ENCODE data around the gene INPP5D. TPM values are rescaled to one million over a fixed set of nuclear protein-coding genes. Genes with fewer than 3 reads are reported as not detected.

The INPP5D gene
- total RNA-seq, 1 experiment from 2014 or later = not detected

GRCh38 chr2:233100192-233100998, 40.3 kb downstream of the INPP5D start:
- DNase-seq = no peak
- Mint-ChIP-seq H3K36me3 (ENCODE audit: insufficient read depth, unreplicated experiment) (no peaks in the 10 kb centered on the region), H3K9me3 (ENCODE audit: low read depth, unreplicated experiment) (no peaks in the 10 kb centered on the region), H3K27me3 (ENCODE audit: unreplicated experiment) (peaks cover 57% of the 10 kb centered on the region), H3K4me1 (ENCODE audit: low read depth, unreplicated experiment) (no peaks in the 10 kb centered on the region), H3K4me3 (ENCODE audit: low read depth, unreplicated experiment) (no peak overlapping the region), H3K27ac (ENCODE audit: unreplicated experiment) (no peak overlapping the region)
- CTCF ChIA-PET = interaction anchor here (0.6 to 1.2 kb wide), 2 partner anchors 151 to 234 kb away, joined by 3 read pairs; partner anchors contain the start of gene ATG16L1
- BruUV-seq (replicated peaks) = no TSS peak
- TF ChIP-seq, protein P1, sequence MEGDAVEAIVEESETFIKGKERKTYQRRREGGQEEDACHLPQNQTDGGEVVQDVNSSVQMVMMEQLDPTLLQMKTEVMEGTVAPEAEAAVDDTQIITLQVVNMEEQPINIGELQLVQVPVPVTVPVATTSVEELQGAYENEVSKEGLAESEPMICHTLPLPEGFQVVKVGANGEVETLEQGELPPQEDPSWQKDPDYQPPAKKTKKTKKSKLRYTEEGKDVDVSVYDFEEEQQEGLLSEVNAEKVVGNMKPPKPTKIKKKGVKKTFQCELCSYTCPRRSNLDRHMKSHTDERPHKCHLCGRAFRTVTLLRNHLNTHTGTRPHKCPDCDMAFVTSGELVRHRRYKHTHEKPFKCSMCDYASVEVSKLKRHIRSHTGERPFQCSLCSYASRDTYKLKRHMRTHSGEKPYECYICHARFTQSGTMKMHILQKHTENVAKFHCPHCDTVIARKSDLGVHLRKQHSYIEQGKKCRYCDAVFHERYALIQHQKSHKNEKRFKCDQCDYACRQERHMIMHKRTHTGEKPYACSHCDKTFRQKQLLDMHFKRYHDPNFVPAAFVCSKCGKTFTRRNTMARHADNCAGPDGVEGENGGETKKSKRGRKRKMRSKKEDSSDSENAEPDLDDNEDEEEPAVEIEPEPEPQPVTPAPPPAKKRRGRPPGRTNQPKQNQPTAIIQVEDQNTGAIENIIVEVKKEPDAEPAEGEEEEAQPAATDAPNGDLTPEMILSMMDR (IDR thresholded peaks at IDR 0.05; ENCODE audit: unreplicated experiment) = no peak
- intact Hi-C loops (cut with micrococcal nuclease; ENCODE audit: unreplicated experiment) = no loop called here

DNA sequence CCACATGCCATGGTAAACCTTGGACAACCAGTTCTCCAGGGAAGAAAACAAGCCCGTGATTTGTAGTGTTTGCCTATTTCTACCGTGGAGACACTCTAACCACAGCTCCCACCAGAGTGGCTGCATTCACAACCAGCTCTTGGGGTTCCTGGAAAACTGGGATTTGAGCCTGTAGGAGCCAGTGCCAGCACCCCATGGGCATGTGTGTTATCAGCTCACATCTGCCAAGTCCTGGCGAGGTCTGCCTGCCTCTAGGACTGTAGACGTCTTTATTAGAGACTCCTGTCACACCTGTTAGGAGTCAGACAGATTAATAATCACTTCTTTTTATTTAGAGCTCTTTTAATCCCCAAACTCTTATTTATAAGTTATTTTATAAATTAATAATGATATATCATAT, 41.0 kb downstream of the INPP5D start:
- intact Hi-C loops (cut with micrococcal nuclease; ENCODE audit: unreplicated experiment) = no loop called here
- Mint-ChIP-seq H3K27ac (ENCODE audit: unreplicated experiment) (no peak overlapping the region), H3K4me3 (ENCODE audit: low read depth, unreplicated experiment) (no peak overlapping the region), H3K4me1 (ENCODE audit: low read depth, unreplicated experiment) (no peaks in the 10 kb centered on the region), H3K9me3 (ENCODE audit: low read depth, unreplicated experiment) (no peaks in the 10 kb centered on the region), H3K36me3 (ENCODE audit: insufficient read depth, unreplicated experiment) (no peaks in the 10 kb centered on the region), H3K27me3 (ENCODE audit: unreplicated experiment) (peaks cover 65% of the 10 kb centered on the region)
- BruUV-seq (replicated peaks) = no TSS peak
- TF ChIP-seq, protein P1 (IDR thresholded peaks at IDR 0.05; ENCODE audit: unreplicated experiment) = no peak
- CTCF ChIA-PET = interaction anchor here (0.5 to 1.2 kb wide), 2 partner anchors 150 to 1197 kb away, joined by 3 read pairs; partner anchors contain the start of gene ATG16L1
- DNase-seq = no peak

- Mint-ChIP-seq H3K4me3 (ENCODE audit: low read depth, unreplicated experiment) (no peak overlapping the region), H3K36me3 (ENCODE audit: insufficient read depth, unreplicated experiment) (no peaks in the 10 kb centered on the region), H3K4me1 (ENCODE audit: low read depth, unreplicated experiment) (no peaks in the 10 kb centered on the region), H3K9me3 (ENCODE audit: low read depth, unreplicated experiment) (no peaks in the 10 kb centered on the region), H3K27ac (ENCODE audit: unreplicated experiment) (no peak overlapping the region), H3K27me3 (ENCODE audit: unreplicated experiment) (peaks cover 68% of the 10 kb centered on the region)
- TF ChIP-seq, protein P1 (IDR thresholded peaks at IDR 0.05; ENCODE audit: unreplicated experiment) = no peak
- CTCF ChIA-PET = interaction anchor here (1.2 kb wide), 1 partner anchor 150 kb away, joined by 3 read pairs; the partner anchor contains the start of gene ATG16L1
- no peak for DNase-seq
- intact Hi-C loops (cut with micrococcal nuclease; ENCODE audit: unreplicated experiment) = no loop called here
- BruUV-seq (replicated peaks) = no TSS peak
These were observed 41.7 kb downstream of the INPP5D start for GRCh38 chr2:233101816-233102215.

DNA sequence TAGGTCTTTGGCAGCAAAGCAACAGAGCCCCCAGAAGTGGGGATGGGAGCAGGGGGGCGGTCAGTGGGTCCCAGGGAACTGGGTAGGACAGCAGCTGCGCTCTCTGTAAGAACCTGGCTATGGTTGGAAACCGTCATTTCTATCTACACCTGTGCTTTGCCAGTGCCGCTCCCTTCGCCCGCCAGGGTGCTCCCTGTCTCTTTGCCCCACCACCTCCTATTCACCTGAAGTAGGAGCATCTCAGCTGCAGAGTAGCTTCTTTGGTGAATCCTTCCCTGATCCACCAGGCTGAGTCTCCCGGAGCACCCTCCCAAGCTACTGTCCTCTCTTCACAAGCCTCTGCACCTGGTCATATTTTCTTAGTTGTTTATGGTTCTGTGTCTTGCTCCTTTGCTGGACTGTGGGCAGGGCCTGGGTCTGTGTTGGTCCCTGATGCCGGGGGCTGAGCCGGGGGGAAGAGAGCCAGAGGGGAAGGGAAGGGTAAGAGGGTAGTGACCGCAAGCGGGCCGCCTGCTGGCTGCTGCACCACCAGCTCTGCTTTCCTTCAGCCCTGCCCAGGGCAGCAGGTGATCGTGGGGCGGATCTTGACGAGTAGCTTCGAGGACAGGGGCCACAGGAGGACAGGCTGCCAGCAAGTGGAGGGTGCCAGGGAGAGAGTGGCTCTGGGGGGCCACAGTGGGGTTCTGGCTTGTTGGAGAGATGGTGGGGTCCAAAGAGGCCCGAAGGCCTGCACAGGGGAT, 45.2 kb downstream of the INPP5D start:
- no TSS peak for BruUV-seq (replicated peaks)
- Mint-ChIP-seq H3K4me1 (ENCODE audit: low read depth, unreplicated experiment) (no peaks in the 10 kb centered on the region), H3K27me3 (ENCODE audit: unreplicated experiment) (peaks cover 69% of the 10 kb centered on the region), H3K27ac (ENCODE audit: unreplicated experiment) (no peak overlapping the region), H3K9me3 (ENCODE audit: low read depth, unreplicated experiment) (no peaks in the 10 kb centered on the region), H3K4me3 (ENCODE audit: low read depth, unreplicated experiment) (no peak overlapping the region), H3K36me3 (ENCODE audit: insufficient read depth, unreplicated experiment) (no peaks in the 10 kb centered on the region)
- TF ChIP-seq, protein P1 (IDR thresholded peaks at IDR 0.05; ENCODE audit: unreplicated experiment) = no peak
- CTCF ChIA-PET = no interaction called here
- no peak for DNase-seq
- intact Hi-C loops (cut with micrococcal nuclease; ENCODE audit: unreplicated experiment) = no loop called here

All from Calu3 (cell line).